HG03442 (cell line): ENCODE results near the gene NDC80.
A peak's percentile ranks its signal among the peaks of the same experiment; 100 is the strongest.

Experiments
- ATAC-seq: cut with Tn5 transposase; IDR thresholded peaks from one replicate; pipeline ENCODE4 v1.9.1; 2021; ENCODE audit warnings: mild to moderate bottlenecking, moderate library complexity; ENCODE audit not compliant: unreplicated experiment

The NDC80 gene

GRCh38 chr18:2555895-2556294, 15.5 kb upstream of the NDC80 start:
- no peak for ATAC-seq

- ATAC-seq = no peak
Observed at GRCh38 chr18:2557536-2557935, 13.8 kb upstream of the NDC80 start.

GRCh38 chr18:2559249-2559648, 12.1 kb upstream of the NDC80 start:
- no peak for ATAC-seq

- ATAC-seq = no peak
Observed at GRCh38 chr18:2564373-2564772, 7.0 kb upstream of the NDC80 start.

- no peak for ATAC-seq
Observed at GRCh38 chr18:2568129-2568528, 3.2 kb upstream of the NDC80 start.

- ATAC-seq = no peak
Observed at GRCh38 chr18:2568605-2569004, 2.8 kb upstream of the NDC80 start.

- no peak for ATAC-seq
Observed at GRCh38 chr18:2569338-2570207, 1.8 kb upstream of the NDC80 start.

GRCh38 chr18:2570772-2571199, 571 bp upstream of the NDC80 start:
- ATAC-seq = peak; percentile 43

GRCh38 chr18:2572171-2572569, 813 bp downstream of the NDC80 start:
- ATAC-seq = peak; percentile 23

- ATAC-seq = no peak
Observed at GRCh38 chr18:2572892-2573291, 1.5 kb downstream of the NDC80 start.

GRCh38 chr18:2573408-2573807, 2.1 kb downstream of the NDC80 start:
- ATAC-seq = no peak

GRCh38 chr18:2587788-2588187, 16.4 kb downstream of the NDC80 start:
- no peak for ATAC-seq

- ATAC-seq = no peak
Observed at GRCh38 chr18:2588666-2589344, 17.4 kb downstream of the NDC80 start.

- no peak for ATAC-seq
Observed at GRCh38 chr18:2589345-2590068, 18.1 kb downstream of the NDC80 start.

- no peak for ATAC-seq
Observed at GRCh38 chr18:2590303-2590702, 18.9 kb downstream of the NDC80 start.

GRCh38 chr18:2597639-2598038, 26.3 kb downstream of the NDC80 start:
- ATAC-seq = no peak

- ATAC-seq = no peak
Observed at GRCh38 chr18:2602844-2603243, 31.5 kb downstream of the NDC80 start.

GRCh38 chr18:2606335-2606734, 35.0 kb downstream of the NDC80 start:
- no peak for ATAC-seq

GRCh38 chr18:2609604-2610003, 38.2 kb downstream of the NDC80 start:
- ATAC-seq = no peak

GRCh38 chr18:2610549-2610948, 39.2 kb downstream of the NDC80 start:
- no peak for ATAC-seq

- no peak for ATAC-seq
Observed at GRCh38 chr18:2612996-2613395, 41.6 kb downstream of the NDC80 start.
